ENCODE results near the gene MCHR1. TPM values are rescaled to one million over a fixed set of nuclear protein-coding genes. Genes with fewer than 3 reads are reported as not detected.

Gene MCHR1
- total RNA-seq, 1 experiment from 2014 or later = not detected

DNA sequence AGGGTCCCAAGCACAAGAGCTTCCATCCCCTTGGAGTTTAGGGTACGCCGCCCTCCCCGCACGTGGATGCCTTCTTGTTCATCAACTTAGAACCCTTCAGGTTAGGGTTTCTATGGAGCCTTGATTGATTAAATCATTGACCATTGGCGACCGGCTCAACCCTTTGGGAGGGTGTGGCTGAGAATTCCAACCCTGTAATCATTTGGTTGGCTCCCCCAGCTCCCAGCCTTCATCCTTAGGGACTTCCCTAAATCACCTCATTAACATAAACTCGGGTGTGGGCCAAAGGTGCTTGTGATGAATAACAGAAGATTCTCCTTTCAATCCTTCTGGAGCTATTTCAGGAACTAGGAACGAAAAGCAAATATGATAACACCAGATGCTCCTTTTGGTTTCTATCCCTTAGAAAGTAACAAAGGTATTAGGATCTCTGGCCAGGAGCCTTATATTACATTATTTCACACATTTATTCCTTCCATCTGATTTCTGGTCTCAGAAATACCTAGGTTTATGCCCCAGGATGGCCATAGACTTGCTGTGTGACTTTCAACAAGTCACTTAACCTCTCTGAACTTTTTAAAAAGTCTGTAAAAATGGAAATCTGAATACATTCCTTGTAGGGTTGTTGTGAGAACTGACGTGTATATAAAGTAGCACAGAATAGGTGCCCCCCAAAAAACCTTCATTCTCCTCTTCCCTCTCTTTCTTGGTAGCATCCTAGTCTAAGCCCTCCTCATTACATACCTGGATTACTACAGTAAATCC lies 26.8 kb downstream of the MCHR1 start:
- Mint-ChIP-seq H3K4me3 (ENCODE audit: low read depth, unreplicated experiment) (no peak overlapping the region), H3K9me3 (ENCODE audit: low read depth, unreplicated experiment) (peaks cover 3% of the 10 kb centered on the region), H3K27me3 (ENCODE audit: unreplicated experiment) (peaks cover 67% of the 10 kb centered on the region), H3K4me1 (ENCODE audit: low read depth, unreplicated experiment) (no peaks in the 10 kb centered on the region), H3K36me3 (ENCODE audit: insufficient read depth, unreplicated experiment) (no peaks in the 10 kb centered on the region), H3K27ac (ENCODE audit: unreplicated experiment) (no peak overlapping the region)
- BruUV-seq (replicated peaks) = no TSS peak
- CTCF ChIA-PET = no interaction called here
- TF ChIP-seq, protein P1, sequence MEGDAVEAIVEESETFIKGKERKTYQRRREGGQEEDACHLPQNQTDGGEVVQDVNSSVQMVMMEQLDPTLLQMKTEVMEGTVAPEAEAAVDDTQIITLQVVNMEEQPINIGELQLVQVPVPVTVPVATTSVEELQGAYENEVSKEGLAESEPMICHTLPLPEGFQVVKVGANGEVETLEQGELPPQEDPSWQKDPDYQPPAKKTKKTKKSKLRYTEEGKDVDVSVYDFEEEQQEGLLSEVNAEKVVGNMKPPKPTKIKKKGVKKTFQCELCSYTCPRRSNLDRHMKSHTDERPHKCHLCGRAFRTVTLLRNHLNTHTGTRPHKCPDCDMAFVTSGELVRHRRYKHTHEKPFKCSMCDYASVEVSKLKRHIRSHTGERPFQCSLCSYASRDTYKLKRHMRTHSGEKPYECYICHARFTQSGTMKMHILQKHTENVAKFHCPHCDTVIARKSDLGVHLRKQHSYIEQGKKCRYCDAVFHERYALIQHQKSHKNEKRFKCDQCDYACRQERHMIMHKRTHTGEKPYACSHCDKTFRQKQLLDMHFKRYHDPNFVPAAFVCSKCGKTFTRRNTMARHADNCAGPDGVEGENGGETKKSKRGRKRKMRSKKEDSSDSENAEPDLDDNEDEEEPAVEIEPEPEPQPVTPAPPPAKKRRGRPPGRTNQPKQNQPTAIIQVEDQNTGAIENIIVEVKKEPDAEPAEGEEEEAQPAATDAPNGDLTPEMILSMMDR (IDR thresholded peaks at IDR 0.05; ENCODE audit: unreplicated experiment) = no peak
- intact Hi-C loops (cut with micrococcal nuclease; ENCODE audit: unreplicated experiment) = no loop called here
- DNase-seq = no peak

DNA sequence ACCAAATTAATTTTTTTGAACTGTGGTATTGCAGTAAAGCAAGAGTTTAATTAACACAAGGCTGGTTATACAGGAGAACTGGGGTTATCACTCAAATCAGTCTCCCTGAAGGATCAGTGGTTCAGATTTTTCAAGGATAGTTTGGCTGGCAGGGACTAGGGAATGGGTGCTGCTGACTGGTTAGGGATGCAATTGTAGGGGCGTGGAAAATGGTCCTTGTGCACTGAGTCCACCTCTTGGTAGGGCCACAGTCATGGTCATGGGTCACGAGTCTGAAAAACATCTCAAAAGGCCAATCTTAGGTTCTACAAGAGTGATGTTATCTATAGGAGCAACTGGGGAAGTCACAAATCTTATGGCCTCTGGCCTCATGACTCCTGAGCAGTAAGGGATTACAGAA lies 27.9 kb downstream of the MCHR1 start:
- Mint-ChIP-seq H3K27ac (ENCODE audit: unreplicated experiment) (no peak overlapping the region), H3K4me1 (ENCODE audit: low read depth, unreplicated experiment) (peaks cover 9% of the 10 kb centered on the region), H3K4me3 (ENCODE audit: low read depth, unreplicated experiment) (no peak overlapping the region), H3K9me3 (ENCODE audit: low read depth, unreplicated experiment) (peaks cover 3% of the 10 kb centered on the region), H3K36me3 (ENCODE audit: insufficient read depth, unreplicated experiment) (peaks cover 7% of the 10 kb centered on the region), H3K27me3 (ENCODE audit: unreplicated experiment) (peaks cover 78% of the 10 kb centered on the region)
- TF ChIP-seq, protein P1 (IDR thresholded peaks at IDR 0.05; ENCODE audit: unreplicated experiment) = no peak
- CTCF ChIA-PET = no interaction called here
- no TSS peak for BruUV-seq (replicated peaks)
- DNase-seq = no peak
- intact Hi-C loops (cut with micrococcal nuclease; ENCODE audit: unreplicated experiment) = no loop called here

DNA sequence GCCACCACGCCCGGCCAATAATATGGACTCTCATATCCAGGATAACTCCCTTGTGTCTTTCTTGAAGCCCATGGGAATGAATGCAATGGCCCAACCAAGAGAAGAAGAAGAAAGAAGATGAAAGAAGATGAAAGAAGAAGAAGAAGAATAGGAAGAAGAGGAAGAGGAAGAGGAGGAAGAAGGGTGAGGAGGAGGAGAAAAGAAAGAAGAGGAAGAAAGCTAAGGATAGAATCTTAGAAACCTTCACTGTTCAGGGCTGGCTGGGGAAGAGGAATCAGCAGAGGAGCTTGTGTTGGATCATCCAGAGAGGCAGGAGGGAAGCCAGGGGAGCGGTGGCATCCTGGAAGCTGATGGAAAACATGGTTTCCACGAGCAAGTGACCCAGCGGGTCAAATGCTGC lies 28.9 kb downstream of the MCHR1 start:
- intact Hi-C loops (cut with micrococcal nuclease; ENCODE audit: unreplicated experiment) = no loop called here
- peaks cover 7% of the 10 kb centered on the region for H3K36me3 Mint-ChIP-seq (ENCODE audit: insufficient read depth, unreplicated experiment)

DNA sequence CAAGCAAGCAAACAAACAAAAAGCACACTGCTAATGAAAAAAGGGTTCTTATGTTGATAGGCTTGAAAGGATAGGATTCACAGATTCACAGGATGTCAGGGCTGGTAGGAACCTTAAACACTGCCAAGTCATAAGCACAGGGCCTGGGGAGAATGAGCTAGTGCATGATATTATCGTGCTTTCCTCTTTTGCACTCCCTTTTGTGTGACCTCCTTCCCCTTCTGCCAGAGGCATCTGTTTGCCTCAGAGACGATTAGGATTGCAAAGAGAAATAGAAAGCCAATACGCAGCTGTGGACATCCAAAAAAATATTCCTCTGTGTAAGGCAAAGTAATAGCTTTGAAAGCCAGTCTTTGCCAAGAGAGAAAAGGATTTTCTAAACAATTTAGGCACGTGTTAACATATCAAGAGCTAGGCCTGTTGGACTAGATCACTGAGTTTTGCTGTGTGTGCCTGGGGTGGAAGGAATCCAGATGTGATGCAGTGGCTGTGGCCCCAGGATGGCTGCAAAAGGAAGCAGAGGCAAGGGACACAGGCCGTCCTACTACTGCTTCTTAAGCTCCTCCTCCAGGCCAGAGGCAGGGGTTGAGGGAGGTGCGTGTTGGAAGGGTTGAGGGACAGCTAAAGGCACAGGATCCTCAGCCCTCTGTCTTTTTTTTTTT lies 30.6 kb downstream of the MCHR1 start:
- peaks cover 3% of the 10 kb centered on the region for H3K9me3 Mint-ChIP-seq (ENCODE audit: low read depth, unreplicated experiment)
- CTCF ChIA-PET = interaction anchor here (0.8 kb wide), 1 partner anchor 386 kb away, joined by 6 read pairs; no protein-coding TSS in a partner anchor
- peaks cover 16% of the 10 kb centered on the region for H3K4me1 Mint-ChIP-seq (ENCODE audit: low read depth, unreplicated experiment)
- no peak overlapping the region for H3K4me3 Mint-ChIP-seq (ENCODE audit: low read depth, unreplicated experiment)
- DNase-seq = no peak
- no TSS peak for BruUV-seq (replicated peaks)
- intact Hi-C loops (cut with micrococcal nuclease; ENCODE audit: unreplicated experiment) = no loop called here
- peak overlapping the region; percentile 36 for H3K27ac Mint-ChIP-seq (ENCODE audit: unreplicated experiment)
- peaks cover 74% of the 10 kb centered on the region for H3K27me3 Mint-ChIP-seq (ENCODE audit: unreplicated experiment)
- TF ChIP-seq, protein P1 (IDR thresholded peaks at IDR 0.05; ENCODE audit: unreplicated experiment) = no peak
- peaks cover 7% of the 10 kb centered on the region for H3K36me3 Mint-ChIP-seq (ENCODE audit: insufficient read depth, unreplicated experiment)

More for the DNA sequence above, 28.9 kb downstream of the MCHR1 start:
- Mint-ChIP-seq H3K9me3 (ENCODE audit: low read depth, unreplicated experiment) (peaks cover 3% of the 10 kb centered on the region), H3K4me3 (ENCODE audit: low read depth, unreplicated experiment) (no peak overlapping the region), H3K4me1 (ENCODE audit: low read depth, unreplicated experiment) (peaks cover 9% of the 10 kb centered on the region), H3K27me3 (ENCODE audit: unreplicated experiment) (peaks cover 74% of the 10 kb centered on the region), H3K27ac (ENCODE audit: unreplicated experiment) (no peak overlapping the region)
- BruUV-seq (replicated peaks) = no TSS peak
- DNase-seq = no peak
- CTCF ChIA-PET = interaction anchor here (0.6 to 0.8 kb wide), 2 partner anchors 241 to 469 kb away, joined by 3 to 5 read pairs; no protein-coding TSS in a partner anchor
- TF ChIP-seq, protein P1 (IDR thresholded peaks at IDR 0.05; ENCODE audit: unreplicated experiment) = no peak

All from Calu3 (cell line).